Stomach (tissue), 4 donors: ENCODE measurements around the gene PLA2G4F.

Experiments used
- POLR2A ChIP-seq, 4 donors: fragments of 450-650 bp; IDR thresholded peaks; one replicate each; pipeline ENCODE4 v1.6.1; 2016; ENCODE audit warnings: antibody characterized with exemption in 4 of 4, control low read depth in 2 of 4, mild to moderate bottlenecking in 1 of 4, moderate library complexity in 1 of 4
- POLR2AphosphoS5 ChIP-seq, 3 donors: sonication (generic); formaldehyde crosslinking; IDR thresholded peaks; one replicate each; pipeline ENCODE4 v1.6.1; 2016; ENCODE audit warnings: antibody characterized with exemption in 3 of 3
- TF ChIP-seq, protein P1 (sequence below), 7 experiments: fragments of 450-650 bp in 4 of 7; fragments of 200-600 bp in 3 of 7; sonication (generic) in 3 of 7; IDR thresholded peaks; one replicate each; pipeline ENCODE4 v1.5.1; 2016 to 2019; ENCODE audit warnings: antibody characterized with exemption in 7 of 7, control low read depth in 2 of 7, mild to moderate bottlenecking in 1 of 7

- TF ChIP-seq, protein P1, sequence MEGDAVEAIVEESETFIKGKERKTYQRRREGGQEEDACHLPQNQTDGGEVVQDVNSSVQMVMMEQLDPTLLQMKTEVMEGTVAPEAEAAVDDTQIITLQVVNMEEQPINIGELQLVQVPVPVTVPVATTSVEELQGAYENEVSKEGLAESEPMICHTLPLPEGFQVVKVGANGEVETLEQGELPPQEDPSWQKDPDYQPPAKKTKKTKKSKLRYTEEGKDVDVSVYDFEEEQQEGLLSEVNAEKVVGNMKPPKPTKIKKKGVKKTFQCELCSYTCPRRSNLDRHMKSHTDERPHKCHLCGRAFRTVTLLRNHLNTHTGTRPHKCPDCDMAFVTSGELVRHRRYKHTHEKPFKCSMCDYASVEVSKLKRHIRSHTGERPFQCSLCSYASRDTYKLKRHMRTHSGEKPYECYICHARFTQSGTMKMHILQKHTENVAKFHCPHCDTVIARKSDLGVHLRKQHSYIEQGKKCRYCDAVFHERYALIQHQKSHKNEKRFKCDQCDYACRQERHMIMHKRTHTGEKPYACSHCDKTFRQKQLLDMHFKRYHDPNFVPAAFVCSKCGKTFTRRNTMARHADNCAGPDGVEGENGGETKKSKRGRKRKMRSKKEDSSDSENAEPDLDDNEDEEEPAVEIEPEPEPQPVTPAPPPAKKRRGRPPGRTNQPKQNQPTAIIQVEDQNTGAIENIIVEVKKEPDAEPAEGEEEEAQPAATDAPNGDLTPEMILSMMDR (IDR thresholded peaks at IDR 0.05) = no peak
- TF ChIP-seq POLR2AphosphoS5 (IDR thresholded peaks at IDR 0.05) (no peak), POLR2A (IDR thresholded peaks at IDR 0.05) (no peak)
Measured at GRCh38 chr15:42171122-42171521, 14.7 kb upstream of the PLA2G4F start.
